IMR-90 (cell line): ENCODE measurements around the gene RPS3. TPM values are rescaled to one million over a fixed set of nuclear protein-coding genes. Genes with fewer than 3 reads are reported as not detected.

Experiments used
- ATAC-seq: fragments of 200-7000 bp; cut with Tn5 transposase; 2 replicates; pipeline ENCODE4 v1.9.1; 2020; ENCODE audit warnings: low read depth, mild to moderate bottlenecking, moderate library complexity
- BruUV-seq: library from RNA; stranded (reverse); fragments of 400-500 nt; replicated peaks from 2 replicates; lab custom pipeline; 2021; lab: Mats Ljungman, UMichigan
- CTCF ChIA-PET: fragments of 300-600 bp; formaldehyde crosslinking; extraction: SDS; loops from one replicate; lab custom pipeline; 2021; ENCODE audit warnings: antibody characterized with exemption; lab: Yijun Ruan, JAX
- POLR2A ChIA-PET: fragments of 300-600 bp; sonication (Branson Sonifier 250); formaldehyde crosslinking; loops from one replicate; lab custom pipeline; 2022; ENCODE audit warnings: antibody characterized with exemption; ENCODE audit not compliant: unreplicated experiment; lab: Charles Lee
- DNase-seq: peaks from one replicate; pipeline ENCODE4 v3.0.0; 2013
- H2AFZ ChIP-seq: replicated peaks from 2 replicates; pipeline ENCODE3; 2013; ENCODE audit warnings: low read length, mild to moderate bottlenecking; ENCODE audit not compliant: poor library complexity
- H2AK5ac ChIP-seq: 2 replicates; pipeline ENCODE4 v1.6.1; 2013; ENCODE audit warnings: low read depth, low read length, inconsistent platforms
- H2AK9ac ChIP-seq: replicated peaks from 2 replicates; pipeline ENCODE3; 2013; ENCODE audit warnings: mild to moderate bottlenecking, low read depth, low read length, moderate library complexity; ENCODE audit not compliant: poor library complexity
- H2BK120ac ChIP-seq: 2 replicates; pipeline ENCODE4 v1.6.1; 2013; ENCODE audit warnings: low read depth, low read length, inconsistent platforms
- H2BK15ac ChIP-seq: 3 replicates; pipeline ENCODE4 v1.6.1; 2013; ENCODE audit warnings: low read depth, low read length, inconsistent platforms
- H2BK20ac ChIP-seq: 2 replicates; pipeline ENCODE4 v1.6.1; 2013; ENCODE audit warnings: low read depth, mild to moderate bottlenecking, inconsistent platforms, low read length, moderate library complexity
- H2BK5ac ChIP-seq: 2 replicates; pipeline ENCODE4 v1.6.1; 2013; ENCODE audit warnings: mild to moderate bottlenecking, low read depth, low read length, inconsistent platforms; ENCODE audit not compliant: poor library complexity, severe bottlenecking
- H3K14ac ChIP-seq: replicated peaks from 2 replicates; pipeline ENCODE4 v1.6.1; 2013; ENCODE audit warnings: low read depth, low read length, inconsistent platforms
- H3K18ac ChIP-seq: 2 replicates; pipeline ENCODE4 v1.6.1; 2013; ENCODE audit warnings: low read depth, low read length, control low read depth
- H3K23ac ChIP-seq: 2 replicates; pipeline ENCODE4 v1.6.1; 2013; ENCODE audit warnings: low read depth, low read length, inconsistent platforms
- H3K27ac ChIP-seq: 2 replicates; pipeline ENCODE4 v1.5.1; 2013; ENCODE audit warnings: mild to moderate bottlenecking, control low read depth, low read length; ENCODE audit not compliant: insufficient read depth
- H3K27me3 ChIP-seq: 2 replicates; pipeline ENCODE4 v1.6.1; 2013; ENCODE audit warnings: low read length; ENCODE audit not compliant: control insufficient read depth, insufficient read depth
- H3K36me3 ChIP-seq: 2 replicates; pipeline ENCODE4 v1.6.1; 2013; ENCODE audit warnings: low read length, mixed read lengths; ENCODE audit not compliant: control insufficient read depth, insufficient read depth
- H3K4ac ChIP-seq: 2 replicates; pipeline ENCODE4 v1.6.1; 2013; ENCODE audit warnings: low read depth, low read length, inconsistent platforms
- H3K4me1 ChIP-seq: 2 replicates; pipeline ENCODE4 v1.6.1; 2013; ENCODE audit warnings: low read length, mixed read lengths; ENCODE audit not compliant: control insufficient read depth, insufficient read depth
- H3K4me2 ChIP-seq: 2 replicates; pipeline ENCODE4 v1.6.1; 2013; ENCODE audit warnings: low read depth, mild to moderate bottlenecking, control low read depth, low read length, moderate library complexity
- H3K4me3 ChIP-seq: 2 replicates; pipeline ENCODE4 v1.5.1; 2013; ENCODE audit warnings: low read depth, mild to moderate bottlenecking, control low read depth, low read length, moderate library complexity; ENCODE audit not compliant: insufficient read depth
- H3K56ac ChIP-seq: 2 replicates; pipeline ENCODE4 v1.6.1; 2013; ENCODE audit warnings: low read length, inconsistent platforms; ENCODE audit not compliant: insufficient read depth; ENCODE audit errors: extremely low read depth
- H3K79me1 ChIP-seq, 2 experiments: 2 replicates each; pipeline ENCODE4 v1.6.1; 2013; ENCODE audit warnings: low read length in 2 of 2, inconsistent platforms in 1 of 2, low read depth in 1 of 2
- H3K9ac ChIP-seq: 2 replicates; pipeline ENCODE4 v1.6.1; 2013; ENCODE audit warnings: low read depth, low read length, control low read depth
- H3K9me1 ChIP-seq: 2 replicates; pipeline ENCODE4 v1.6.1; 2013; ENCODE audit warnings: low read length, inconsistent platforms; ENCODE audit not compliant: insufficient read depth
- H3K9me3 ChIP-seq: 2 replicates; pipeline ENCODE4 v1.6.1; 2013; ENCODE audit warnings: low read length; ENCODE audit not compliant: control insufficient read depth, insufficient read depth
- H4K20me1 ChIP-seq: 2 replicates; pipeline ENCODE4 v1.6.1; 2013; ENCODE audit warnings: low read length, inconsistent platforms; ENCODE audit not compliant: insufficient read depth
- H4K5ac ChIP-seq: 2 replicates; pipeline ENCODE4 v1.6.1; 2013; ENCODE audit warnings: mild to moderate bottlenecking, low read depth, low read length, control low read depth
- H4K8ac ChIP-seq, 2 experiments: 2 replicates each; pipeline ENCODE4 v1.6.1; 2013; ENCODE audit warnings: low read depth in 2 of 2, low read length in 2 of 2, control low read depth in 1 of 2, inconsistent platforms in 1 of 2
- H4K91ac ChIP-seq: 2 replicates; pipeline ENCODE4 v1.6.1; 2013; ENCODE audit warnings: low read depth, low read length, inconsistent platforms; ENCODE audit not compliant: insufficient read depth
- BHLHE40 ChIP-seq: fragments of 150-350 bp; IDR thresholded peaks from 2 replicates; pipeline ENCODE4 v1.6.1; 2016; ENCODE audit warnings: mild to moderate bottlenecking, low read depth, low read length
- CEBPB ChIP-seq: IDR thresholded peaks from 2 replicates; pipeline ENCODE4 v1.6.1; 2012; ENCODE audit warnings: low read depth, low read length, improper control_type of control experiment
- MAFK ChIP-seq: IDR thresholded peaks from 2 replicates; pipeline ENCODE4 v1.6.1; 2012; ENCODE audit warnings: low read depth, low read length, improper control_type of control experiment
- MXI1 ChIP-seq: IDR thresholded peaks from 2 replicates; pipeline ENCODE4 v1.6.1; 2012; ENCODE audit warnings: low read depth, mild to moderate bottlenecking, low read length, moderate library complexity, borderline replicate concordance
- NFE2L2 ChIP-seq: fragments of 150-350 bp; IDR thresholded peaks from 2 replicates; pipeline ENCODE4 v1.6.1; 2016; ENCODE audit warnings: low read depth, mild to moderate bottlenecking, low read length
- RCOR1 ChIP-seq: IDR thresholded peaks from 2 replicates; pipeline ENCODE4 v1.6.1; 2012; ENCODE audit warnings: mild to moderate bottlenecking, low read length, improper control_type of control experiment; ENCODE audit not compliant: insufficient replicate concordance
- RFX5 ChIP-seq: IDR thresholded peaks from 2 replicates; pipeline ENCODE4 v1.8.0; 2012; ENCODE audit warnings: low read depth, mild to moderate bottlenecking, low read length, moderate library complexity
- WGBS, 2 experiments: methylation state at CpG; one replicate each; pipeline versions ENCODE4 v1.1.5 to v1.1.7; 2013; ENCODE audit warnings: missing lambda C conversion rate in 2 of 2; ENCODE audit not compliant: insufficient read length in 1 of 2; ENCODE audit errors: extremely low coverage in 2 of 2; 5-methylcytosine and 5-hydroxymethylcytosine counted together
- dilution Hi-C: fragments of 300-500 bp; cut with HindIII; formaldehyde crosslinking; loops from one replicate; pipeline ENCODE4 v1.14.3; 2018; ENCODE audit warnings: low sequenced_read_pairs; ENCODE audit not compliant: unreplicated experiment
- in situ Hi-C: fragments of 300-500 bp; cut with MboI; formaldehyde crosslinking; loops from 3 replicates; pipeline ENCODE4 v1.14.3; 2019; ENCODE audit warnings: low sequenced_read_pairs, inconsistent platforms, mixed read lengths
- intact Hi-C: fragments of 100-400 bp; cut with micrococcal nuclease; formaldehyde crosslinking; loops from 2 replicates; pipeline ENCODE4 v1.10.0; 2022
- polyA plus RNA-seq, 3 experiments: library from polyadenylated mRNA; depleted of rRNA; stranded (reverse); fragments of >200 nt; gene quantifications; 2 replicates each; pipeline ENCODE4 v1.2.3, GENCODE V29; 2012; ENCODE audit warnings: low replicate concordance in 1 of 3
- total RNA-seq: library from RNA; depleted of rRNA; stranded (reverse); fragments of >200 nt; gene quantifications from 2 replicates; pipeline ENCODE4 v1.2.3, GENCODE V29; 2012
- TF ChIP-seq, protein P1 (sequence below): fragments of 150-350 bp; IDR thresholded peaks from 2 replicates; pipeline ENCODE4 v1.6.1; 2016; ENCODE audit warnings: low read depth, mild to moderate bottlenecking, low read length, moderate library complexity, borderline replicate concordance

RPS3 gene
- total and polyA plus RNA-seq, 2 of the 4 experiments (the other 2 are of a cell fraction): 2,360 to 2,477 TPM

DNA sequence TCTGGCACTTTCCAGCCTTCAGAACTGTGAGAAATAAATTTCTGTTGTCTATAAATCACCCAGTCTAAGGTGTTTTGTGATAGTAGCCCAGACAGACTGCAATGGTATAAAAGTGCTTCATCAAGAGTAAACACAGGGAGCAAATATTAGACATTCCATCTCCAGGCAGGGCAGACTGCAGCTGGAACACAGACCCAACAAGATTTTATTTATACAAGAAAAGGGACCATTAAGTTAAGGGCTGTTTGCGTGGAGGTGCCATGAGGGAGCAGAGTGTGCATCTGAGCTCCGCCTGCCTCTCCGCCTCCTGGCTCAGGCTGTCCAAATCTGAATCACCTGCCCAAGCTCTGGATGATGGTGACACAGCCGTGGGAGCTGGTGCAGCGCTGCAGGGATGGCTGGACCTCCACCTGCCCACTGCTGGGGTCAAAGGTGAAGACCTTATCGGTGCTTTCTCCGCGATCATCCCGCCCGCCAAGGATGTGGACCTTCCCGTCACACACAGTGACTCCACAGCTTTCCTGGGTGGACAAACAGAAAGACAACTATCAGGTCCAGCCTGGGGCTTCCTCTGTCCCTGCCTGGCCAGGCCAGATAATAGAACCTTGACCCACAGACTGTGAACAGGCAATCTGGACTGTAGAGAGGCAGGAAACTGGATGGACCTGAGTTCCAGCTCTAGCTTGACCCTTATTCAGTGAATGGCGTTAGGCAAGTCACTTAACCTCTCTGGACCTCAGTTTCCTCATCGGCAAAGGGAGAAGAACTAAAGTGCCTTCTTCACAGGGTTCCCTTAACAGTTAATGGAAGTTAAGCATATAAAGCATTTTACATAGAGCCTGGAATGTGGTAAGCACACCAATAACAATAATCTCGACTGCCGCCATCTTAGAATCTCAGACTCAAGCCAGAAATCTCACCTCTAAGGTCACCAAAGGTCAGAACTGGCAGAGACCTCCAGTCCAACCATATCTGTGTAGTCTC is 23.2 kb downstream of the RPS3 start:
- Histone ChIP-seq H4K5ac (0 out of 2 replicates have a peak overlapping the region, but pooled peaks have one; percentile 27), H3K4ac (peak overlapping the region; percentile 26), H3K4me2 (0 out of 2 replicates have a peak overlapping the region, but pooled peaks have one; percentile 7), H2AK5ac (peak overlapping the region; percentile 37), H3K27ac (peak overlapping the region; percentile 32; the same call in 1 of the 2 replicates), H3K9ac (no peak overlapping the region), H2BK120ac (no peak overlapping the region), H2AK9ac (peak overlapping the region; percentile 65), H4K8ac (no peak overlapping the region; a peak in 1 of 4 replicates), H3K27me3 (no peaks in the 10 kb centered on the region), H3K4me1 (peaks cover 27% of the 10 kb centered on the region), H3K23ac (no peak overlapping the region), H3K36me3 (peaks cover 17% of the 10 kb centered on the region), H4K20me1 (no peaks in the 10 kb centered on the region), H3K4me3 (no peak overlapping the region), H3K56ac (no peak overlapping the region), H3K79me1 (peaks cover 14 to 26% of the 10 kb centered on the region in 2 experiments), H2BK15ac (no peak overlapping the region), H3K18ac (no peak overlapping the region), H4K91ac (peak overlapping the region; percentile 25), H3K9me1 (peaks cover 29% of the 10 kb centered on the region), H3K9me3 (no peaks in the 10 kb centered on the region), H3K14ac (0 out of 2 replicates have a peak overlapping the region, but pooled peaks have one; percentile 11), H2BK5ac (peak overlapping the region; percentile 37), H2BK20ac (no peak overlapping the region), H2AFZ (no peak overlapping the region)
- intact Hi-C loops (no loop called here), in situ Hi-C loops (no loop called here), dilution Hi-C loops (no loop called here)
- no peak for TF ChIP-seq NFE2L2
- TF ChIP-seq, protein P1, sequence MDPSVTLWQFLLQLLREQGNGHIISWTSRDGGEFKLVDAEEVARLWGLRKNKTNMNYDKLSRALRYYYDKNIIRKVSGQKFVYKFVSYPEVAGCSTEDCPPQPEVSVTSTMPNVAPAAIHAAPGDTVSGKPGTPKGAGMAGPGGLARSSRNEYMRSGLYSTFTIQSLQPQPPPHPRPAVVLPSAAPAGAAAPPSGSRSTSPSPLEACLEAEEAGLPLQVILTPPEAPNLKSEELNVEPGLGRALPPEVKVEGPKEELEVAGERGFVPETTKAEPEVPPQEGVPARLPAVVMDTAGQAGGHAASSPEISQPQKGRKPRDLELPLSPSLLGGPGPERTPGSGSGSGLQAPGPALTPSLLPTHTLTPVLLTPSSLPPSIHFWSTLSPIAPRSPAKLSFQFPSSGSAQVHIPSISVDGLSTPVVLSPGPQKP: no peak
- TF ChIP-seq BHLHE40: no peak
- no peak for TF ChIP-seq MAFK
- TF ChIP-seq RFX5: no peak
- no peak for TF ChIP-seq RCOR1
- TF ChIP-seq CEBPB: no peak
- TF ChIP-seq MXI1: no peak
- POLR2A ChIA-PET: no interaction called here
- DNase-seq (peak; percentile 20), ATAC-seq (peak; percentile 16)
- CTCF ChIA-PET: no interaction called here
- WGBS, 2 experiments: 77% methylated on average over 2 of the region's 15 CpGs; no CpG with 5 or more reads in 1 of the 2 experiments
- BruUV-seq: no TSS peak
